Smooth muscle cell of the coronary artery (primary cell): ENCODE results near the gene DGCR8. TPM values are rescaled to one million over a fixed set of nuclear protein-coding genes. Genes with fewer than 3 reads are reported as not detected.

Experiments
- total RNA-seq: library from RNA; depleted of rRNA; stranded (reverse); fragments of >200 nt; gene quantifications from 2 replicates; pipeline ENCODE4 v1.2.3, GENCODE V29; 2014; ENCODE audit warnings: low replicate concordance

DGCR8 gene
- 28.3 and 29.3 TPM in 2 replicates for total RNA-seq

GRCh38 chr22:20079745-20080444 is at the start of gene DGCR8:
DGCR8 (plus strand) TSS chr22:20080241; CDS start chr22:20085964, 5,723 bp downstream.

GRCh38 chr22:20115691-20116375 is 35.8 kb downstream of the DGCR8 start, which contains the start of gene RANBP1:
RANBP1 (plus strand) TSS chr22:20116104; CDS start chr22:20116185, 81 bp downstream.

GRCh38 chr22:20116951-20117632 is 37.1 kb downstream of the DGCR8 start, which contains the start of gene TRMT2A:
TRMT2A (minus strand) TSS chr22:20117226; CDS start chr22:20116906, 320 bp downstream.

GRCh38 chr22:20131597-20131858 is 51.5 kb downstream of the DGCR8 start, which contains the start of gene ZDHHC8:
ZDHHC8 (plus strand) TSS chr22:20131804; CDS start chr22:20131948, 144 bp downstream.

GRCh38 chr22:20150381-20151275 is 70.6 kb downstream of the DGCR8 start, which contains the start of gene CCDC188:
CCDC188 (minus strand) TSS chr22:20151055; CDS start chr22:20150986, 69 bp downstream.

Other genes with a start within 250 kb of the DGCR8 start
- 3.0 and 7.3 TPM in 2 replicates for gene GNB1L, start 225.4 kb upstream of the DGCR8 start, total RNA-seq
- gene RTL10, start 225.4 kb upstream of the DGCR8 start, total RNA-seq, result 9.1 and 9.4 TPM in 2 replicates
- 288 and 572 TPM in 2 replicates for gene COMT, start 138.5 kb upstream of the DGCR8 start, total RNA-seq
- gene TXNRD2, start 138.4 kb upstream of the DGCR8 start, total RNA-seq, result 22.0 and 28.8 TPM in 2 replicates
- 7.6 and 22.9 TPM in 2 replicates for gene ARVCF, start 63.4 kb upstream of the DGCR8 start, total RNA-seq
- 50.6 and 65.3 TPM in 2 replicates for gene TANGO2, start 59.1 kb upstream of the DGCR8 start, total RNA-seq
- 89.0 and 186 TPM in 2 replicates for gene RANBP1, start 35.9 kb downstream of the DGCR8 start, total RNA-seq
- gene TRMT2A, start 37.0 kb downstream of the DGCR8 start, total RNA-seq, result 45.0 and 45.9 TPM in 2 replicates
- 4.3 and 9.7 TPM in 2 replicates for gene ZDHHC8, start 51.6 kb downstream of the DGCR8 start, total RNA-seq
- not detected in 2 replicates for gene CCDC188, start 70.8 kb downstream of the DGCR8 start, total RNA-seq
- 0.23 TPM in 1 of 2 replicates, not detected in the other for gene RTN4R, start 188.1 kb downstream of the DGCR8 start, total RNA-seq
- 38.8 and 61.3 TPM in 2 replicates for gene DGCR6L, start 239.8 kb downstream of the DGCR8 start, total RNA-seq